ENCODE data around the gene LSM5.

DNA sequence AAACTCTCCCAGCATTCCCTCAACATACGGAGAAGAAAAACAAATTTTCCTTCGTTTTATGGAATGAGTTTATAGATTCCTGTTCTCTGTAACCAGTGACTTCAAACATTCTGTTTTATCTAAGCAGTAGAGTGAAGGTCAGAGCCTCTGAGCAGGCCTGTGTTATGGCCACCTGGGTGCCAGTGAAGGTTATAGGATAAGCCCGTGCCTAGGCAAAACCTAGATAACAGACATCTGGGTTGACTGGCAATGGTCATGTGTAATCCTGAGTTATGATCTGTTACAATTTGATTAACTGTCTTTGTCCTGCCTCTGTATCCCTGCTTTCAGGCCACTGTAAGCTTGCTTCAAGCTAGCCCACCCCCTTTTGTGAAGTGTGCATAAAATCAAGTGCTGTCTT is 8.3 kb downstream of the LSM5 start:
- TF ChIP-seq, protein P1, sequence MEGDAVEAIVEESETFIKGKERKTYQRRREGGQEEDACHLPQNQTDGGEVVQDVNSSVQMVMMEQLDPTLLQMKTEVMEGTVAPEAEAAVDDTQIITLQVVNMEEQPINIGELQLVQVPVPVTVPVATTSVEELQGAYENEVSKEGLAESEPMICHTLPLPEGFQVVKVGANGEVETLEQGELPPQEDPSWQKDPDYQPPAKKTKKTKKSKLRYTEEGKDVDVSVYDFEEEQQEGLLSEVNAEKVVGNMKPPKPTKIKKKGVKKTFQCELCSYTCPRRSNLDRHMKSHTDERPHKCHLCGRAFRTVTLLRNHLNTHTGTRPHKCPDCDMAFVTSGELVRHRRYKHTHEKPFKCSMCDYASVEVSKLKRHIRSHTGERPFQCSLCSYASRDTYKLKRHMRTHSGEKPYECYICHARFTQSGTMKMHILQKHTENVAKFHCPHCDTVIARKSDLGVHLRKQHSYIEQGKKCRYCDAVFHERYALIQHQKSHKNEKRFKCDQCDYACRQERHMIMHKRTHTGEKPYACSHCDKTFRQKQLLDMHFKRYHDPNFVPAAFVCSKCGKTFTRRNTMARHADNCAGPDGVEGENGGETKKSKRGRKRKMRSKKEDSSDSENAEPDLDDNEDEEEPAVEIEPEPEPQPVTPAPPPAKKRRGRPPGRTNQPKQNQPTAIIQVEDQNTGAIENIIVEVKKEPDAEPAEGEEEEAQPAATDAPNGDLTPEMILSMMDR (IDR thresholded peaks at IDR 0.05): no peak
- no peak for TF ChIP-seq POLR2A (IDR thresholded peaks at IDR 0.05)

Measured in uterus (tissue), 2 donors.